Measurements from ENCODE around the gene WDR41.

GRCh38 chr5:77418162-77418561 is 74.0 kb downstream of the WDR41 start:
- TF ChIP-seq CTCF (IDR thresholded peaks at IDR 0.05) (no peak), POLR2A (IDR thresholded peaks at IDR 0.05) (no peak)

All from Peyer's patch (tissue), 4 donors.